ENCODE results near the gene FHAD1.

Gene FHAD1

DNA sequence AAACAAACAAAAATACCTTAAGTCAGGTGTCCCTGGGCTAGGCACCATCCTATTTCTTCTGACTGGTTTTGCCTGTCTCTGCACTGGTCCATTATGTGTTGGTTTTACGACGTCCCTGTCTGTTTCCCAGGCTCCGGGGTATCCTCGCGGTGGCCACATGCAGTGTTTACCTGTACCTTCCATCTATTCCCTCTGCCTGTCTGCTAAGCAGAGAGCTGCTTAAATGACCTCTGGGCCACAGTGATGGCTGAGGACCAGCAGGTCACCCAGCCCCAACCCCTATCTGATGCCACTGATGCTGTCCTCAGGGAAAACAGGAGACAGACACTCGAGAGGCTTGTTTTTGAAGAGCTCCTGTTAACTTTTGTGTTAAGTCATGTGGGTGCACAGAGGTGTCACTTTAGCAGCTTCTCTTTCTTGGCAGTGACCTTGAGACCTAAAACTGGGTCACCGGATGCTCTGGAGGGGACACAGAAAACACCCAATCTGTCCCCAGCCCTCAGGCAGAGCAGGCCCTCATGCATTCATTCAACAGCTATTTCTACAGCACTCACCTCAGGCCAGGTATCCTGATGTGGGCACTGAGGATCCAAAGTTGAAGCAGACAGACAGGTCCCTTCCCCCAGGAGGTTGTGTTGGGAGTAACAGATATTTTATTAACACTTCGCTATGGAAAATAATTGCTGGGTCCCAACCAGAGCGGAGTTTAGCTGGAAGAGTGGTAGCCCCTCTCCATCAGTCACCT is 158.3 kb downstream of the FHAD1 start:
- DNase-seq = no peak

DNA sequence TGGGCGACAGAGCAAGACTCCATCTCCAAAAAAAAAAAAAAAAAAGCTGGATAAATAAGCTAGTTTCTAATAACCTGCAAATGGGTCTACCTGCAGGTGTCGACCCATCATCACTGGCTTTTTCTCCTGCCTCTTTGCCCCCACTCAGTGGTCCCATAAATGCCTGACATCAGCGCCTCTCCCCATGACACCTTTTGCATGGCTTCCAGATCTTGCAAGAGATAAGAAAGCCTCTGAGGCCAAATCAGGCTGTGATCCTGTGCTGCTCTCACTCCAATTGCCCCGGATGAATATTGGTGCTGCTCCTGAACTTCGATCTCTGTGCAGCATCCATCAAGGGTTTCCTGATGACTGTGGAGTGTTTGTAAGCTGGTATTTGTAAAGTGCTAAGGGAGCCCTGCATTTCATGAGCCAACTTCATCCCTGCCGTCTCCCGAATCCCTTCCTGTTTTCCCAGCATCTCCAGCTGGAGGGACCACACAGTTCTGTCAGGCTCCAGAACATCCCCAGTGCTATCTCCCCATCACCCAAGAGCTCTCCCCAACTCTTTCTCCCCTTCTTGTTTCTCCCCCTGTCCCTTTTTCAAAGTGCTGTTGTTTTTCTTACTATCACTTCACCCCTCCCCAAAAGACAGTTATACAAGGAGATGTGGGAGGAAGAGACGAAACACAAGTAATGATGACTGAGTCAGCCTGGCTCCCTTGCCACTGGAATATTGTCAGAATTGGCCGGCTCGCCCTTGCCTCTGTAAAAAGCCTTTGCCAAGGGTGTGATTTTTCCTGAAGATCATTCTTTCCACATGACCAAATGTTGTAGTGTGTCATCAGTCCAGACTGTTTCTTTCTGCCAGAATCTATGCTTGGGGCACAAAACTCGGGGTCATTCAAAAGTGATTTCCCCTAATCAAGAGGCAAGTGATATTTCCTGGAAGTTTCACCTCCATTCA is 159.9 kb downstream of the FHAD1 start:
- DNase-seq = no peak

DNA sequence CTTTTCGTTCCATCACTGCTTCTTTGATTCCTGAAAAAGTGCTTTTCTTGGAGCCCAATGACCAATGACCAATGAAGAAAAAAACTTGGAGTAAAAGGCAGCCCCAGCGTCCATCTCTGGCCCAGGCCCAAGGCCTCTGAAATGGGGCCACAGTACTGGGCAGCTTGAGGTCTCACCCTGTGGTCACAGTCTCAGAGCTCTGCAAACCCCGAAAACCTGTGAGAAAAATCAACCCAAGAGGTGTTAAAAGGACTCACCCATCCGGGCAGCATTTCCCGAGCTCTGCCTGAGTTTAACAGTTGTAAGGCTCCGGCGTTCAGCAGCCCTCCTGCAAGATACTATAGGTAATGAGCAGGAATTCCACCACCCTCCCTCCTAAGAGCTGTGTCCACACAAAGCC is 160.6 kb downstream of the FHAD1 start:
- no peak for DNase-seq

DNA sequence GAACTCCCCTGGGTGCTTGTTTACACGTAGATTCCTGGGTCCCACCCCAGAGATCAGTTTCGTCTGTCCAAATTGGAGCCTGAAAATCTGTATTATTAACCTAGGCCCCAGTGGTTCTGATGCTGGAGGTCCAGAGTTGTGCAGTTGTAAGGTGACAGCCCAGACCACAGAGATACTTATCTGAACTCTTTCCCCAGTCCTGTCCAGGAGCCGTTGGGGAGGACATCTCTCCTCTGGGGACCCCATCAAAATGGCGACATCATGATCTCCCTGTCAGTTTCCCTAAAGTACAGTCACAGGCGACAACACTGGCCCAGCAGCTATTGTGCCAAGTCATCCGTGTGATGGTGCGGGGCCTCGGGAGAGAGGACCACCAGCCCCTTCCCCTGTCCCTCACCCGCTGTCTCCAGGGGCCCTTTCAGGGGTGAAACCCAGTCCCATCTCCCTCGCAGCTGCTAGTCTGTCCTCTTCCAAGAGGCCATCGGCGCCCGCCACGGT is 161.9 kb downstream of the FHAD1 start:
- no peak for DNase-seq

DNA sequence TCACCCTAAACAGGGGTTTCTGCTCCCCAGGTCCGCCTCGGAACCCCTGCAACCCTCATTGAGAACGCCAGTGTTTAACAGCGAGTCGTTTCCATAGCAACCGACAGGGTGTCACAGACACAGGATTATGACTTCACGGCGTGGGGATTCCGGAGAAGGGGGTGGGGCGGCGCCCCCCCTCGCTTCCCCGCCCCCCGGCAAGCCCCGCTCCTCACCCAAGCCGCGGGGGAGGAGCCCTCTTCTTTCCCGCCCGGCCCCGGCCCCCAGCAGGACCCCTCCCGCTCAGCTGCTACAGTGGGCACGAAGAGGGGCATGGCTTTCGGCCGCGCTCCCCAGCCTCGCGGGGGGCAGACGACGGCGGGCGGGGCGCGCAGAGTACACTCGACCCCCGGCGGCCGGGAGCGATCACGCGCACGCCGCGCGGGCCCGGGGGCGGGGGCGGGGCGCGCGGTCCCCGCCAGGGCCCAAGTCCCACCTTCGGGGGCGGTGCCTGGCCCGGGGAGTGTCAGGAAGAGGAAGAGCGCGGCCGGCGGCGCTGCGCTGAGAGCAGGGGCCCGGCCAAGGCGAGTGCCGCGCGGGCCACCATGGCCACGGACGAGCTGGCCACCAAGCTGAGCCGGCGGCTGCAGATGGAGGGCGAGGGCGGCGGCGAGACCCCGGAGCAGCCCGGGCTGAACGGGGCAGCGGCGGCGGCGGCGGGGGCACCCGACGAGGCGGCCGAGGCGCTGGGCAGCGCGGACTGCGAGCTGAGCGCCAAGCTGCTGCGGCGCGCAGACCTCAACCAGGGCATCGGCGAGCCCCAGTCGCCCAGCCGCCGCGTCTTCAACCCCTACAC is 162.6 kb downstream of the FHAD1 start, which contains the start of gene EFHD2:
Gene EFHD2, plus strand, starts transcription at position 501 of the 835 bp plus-strand sequence. Its CDS starts 84 bp downstream, at position 585.
- DNase-seq = peak; percentile 96

DNA sequence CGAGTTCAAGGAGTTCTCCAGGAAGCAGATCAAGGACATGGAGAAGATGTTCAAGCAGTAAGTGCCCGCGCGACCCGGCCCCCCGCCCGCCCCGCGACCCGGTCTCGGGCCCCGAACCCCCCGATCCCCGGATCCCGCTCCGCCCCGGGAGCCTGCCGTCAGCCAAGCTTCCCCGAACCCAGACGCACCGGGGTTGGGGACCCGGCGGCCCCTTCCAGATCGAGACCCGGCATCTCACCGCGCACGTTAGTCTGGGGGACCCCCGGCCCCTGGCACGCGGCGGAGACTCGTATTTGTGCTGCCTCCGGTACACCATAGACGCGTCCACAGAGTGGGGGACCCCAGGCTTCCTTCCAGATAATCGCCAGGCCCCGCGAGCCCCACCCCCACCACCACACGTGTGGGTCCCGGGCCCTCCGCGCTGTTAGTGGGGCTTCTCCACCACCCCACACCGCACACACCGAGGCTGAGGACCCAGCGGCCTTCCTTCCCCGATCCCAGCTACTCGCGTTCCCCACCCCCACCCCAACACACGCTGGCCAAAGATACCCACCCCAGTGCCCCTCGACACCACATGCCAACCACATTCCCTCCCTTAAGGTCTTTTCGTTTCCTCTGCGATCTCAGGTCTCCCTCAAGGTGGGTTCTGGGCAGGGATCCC is 163.3 kb downstream of the FHAD1 start:
- DNase-seq = peak; percentile 35

DNA sequence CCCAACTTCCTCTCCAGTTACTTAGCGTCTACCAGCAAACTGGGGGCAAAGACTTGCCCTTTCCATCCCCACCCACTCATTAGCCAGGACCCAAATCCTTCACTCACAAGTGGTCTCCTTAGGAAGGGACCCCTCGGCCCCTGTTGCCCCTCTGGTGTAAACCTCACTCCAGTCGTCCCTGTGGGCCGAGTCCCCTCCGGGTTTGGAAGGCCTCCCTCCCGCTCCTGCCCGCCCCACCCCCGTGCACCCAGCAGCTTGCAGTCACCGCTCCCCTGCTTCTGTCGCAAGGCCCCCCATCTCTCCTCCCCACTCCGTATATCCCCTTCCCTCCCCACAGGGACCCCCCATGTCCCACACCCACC is 163.8 kb downstream of the FHAD1 start:
- DNase-seq = no peak

DNA sequence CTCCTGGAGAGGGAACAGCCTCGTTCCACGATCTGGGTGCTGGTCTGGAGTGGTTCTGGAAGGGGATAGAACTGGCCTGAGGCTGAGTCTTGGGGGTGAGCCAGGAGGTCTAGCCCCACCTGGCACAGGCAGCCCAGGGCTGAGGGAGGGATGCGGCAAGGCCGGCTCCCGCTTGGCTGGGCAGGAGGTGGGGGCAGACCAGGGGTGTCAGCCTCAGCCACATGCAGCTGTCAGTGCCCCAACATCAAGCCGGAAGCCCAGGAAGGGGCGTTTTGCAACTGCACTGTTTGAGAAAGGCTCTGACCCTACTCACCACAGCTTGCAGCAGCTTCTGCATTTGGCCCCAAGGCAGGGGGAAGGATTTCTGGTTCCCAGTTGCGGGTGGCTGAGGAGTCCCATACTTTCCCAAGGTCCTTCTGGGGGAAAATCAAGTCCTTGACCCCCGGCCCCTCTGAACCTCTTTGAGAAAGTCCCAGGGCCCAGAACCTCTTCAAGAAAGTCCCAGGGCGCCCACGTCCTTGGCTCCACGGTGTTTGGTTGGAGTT is 164.6 kb downstream of the FHAD1 start:
- peak; percentile 68 for DNase-seq

DNA sequence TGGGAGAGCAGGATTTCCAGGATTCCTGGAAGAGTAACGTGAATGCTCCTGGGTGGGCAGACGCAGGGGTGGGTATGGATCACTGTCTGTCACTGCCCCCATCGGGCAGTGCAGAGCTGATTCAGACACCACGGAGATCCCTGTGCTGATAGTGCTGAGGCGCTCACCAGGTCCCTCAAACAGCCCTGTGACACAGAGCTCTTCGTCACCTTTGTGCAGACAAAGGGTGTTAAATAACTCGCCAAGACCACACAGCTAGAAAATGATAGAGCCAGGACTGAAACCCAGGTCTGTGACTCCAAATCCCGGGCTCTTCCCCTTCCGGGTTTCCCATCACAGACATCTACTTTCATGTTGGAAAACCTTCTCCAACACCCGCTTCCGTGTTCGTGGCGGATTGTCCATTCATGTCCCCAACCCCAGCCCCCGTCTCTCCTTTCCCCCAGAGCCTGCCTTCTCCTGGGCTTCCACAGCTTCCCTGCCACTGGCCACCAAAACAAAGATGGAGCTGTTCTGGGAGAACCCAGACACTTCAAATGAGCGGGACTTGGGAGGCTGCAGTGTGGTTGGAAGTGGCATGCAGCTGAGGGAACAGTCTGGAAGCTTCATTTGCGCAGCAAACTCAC is 165.3 kb downstream of the FHAD1 start:
- DNase-seq = peak; percentile 66

DNA sequence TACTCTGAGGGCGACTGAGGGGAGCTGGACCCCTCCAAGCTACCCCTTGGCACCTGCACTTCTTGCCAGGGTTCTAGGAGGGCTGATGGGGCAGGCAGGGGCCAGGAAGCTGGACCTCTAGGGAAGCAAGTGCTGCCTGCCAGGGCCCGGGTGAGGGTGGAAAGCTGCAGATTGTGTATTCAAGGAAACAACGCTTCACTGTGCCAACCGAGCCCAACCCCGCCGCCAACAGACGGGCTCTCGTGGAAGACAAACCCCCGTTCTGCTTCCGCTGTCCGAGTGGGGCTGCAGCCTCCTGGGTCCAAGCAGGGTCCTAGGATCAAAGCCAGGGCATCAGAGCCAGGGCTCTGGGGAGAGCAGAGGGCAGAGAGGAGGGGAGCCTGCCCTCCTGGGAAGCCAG is 165.8 kb downstream of the FHAD1 start:
- peak; percentile 1 for DNase-seq

DNA sequence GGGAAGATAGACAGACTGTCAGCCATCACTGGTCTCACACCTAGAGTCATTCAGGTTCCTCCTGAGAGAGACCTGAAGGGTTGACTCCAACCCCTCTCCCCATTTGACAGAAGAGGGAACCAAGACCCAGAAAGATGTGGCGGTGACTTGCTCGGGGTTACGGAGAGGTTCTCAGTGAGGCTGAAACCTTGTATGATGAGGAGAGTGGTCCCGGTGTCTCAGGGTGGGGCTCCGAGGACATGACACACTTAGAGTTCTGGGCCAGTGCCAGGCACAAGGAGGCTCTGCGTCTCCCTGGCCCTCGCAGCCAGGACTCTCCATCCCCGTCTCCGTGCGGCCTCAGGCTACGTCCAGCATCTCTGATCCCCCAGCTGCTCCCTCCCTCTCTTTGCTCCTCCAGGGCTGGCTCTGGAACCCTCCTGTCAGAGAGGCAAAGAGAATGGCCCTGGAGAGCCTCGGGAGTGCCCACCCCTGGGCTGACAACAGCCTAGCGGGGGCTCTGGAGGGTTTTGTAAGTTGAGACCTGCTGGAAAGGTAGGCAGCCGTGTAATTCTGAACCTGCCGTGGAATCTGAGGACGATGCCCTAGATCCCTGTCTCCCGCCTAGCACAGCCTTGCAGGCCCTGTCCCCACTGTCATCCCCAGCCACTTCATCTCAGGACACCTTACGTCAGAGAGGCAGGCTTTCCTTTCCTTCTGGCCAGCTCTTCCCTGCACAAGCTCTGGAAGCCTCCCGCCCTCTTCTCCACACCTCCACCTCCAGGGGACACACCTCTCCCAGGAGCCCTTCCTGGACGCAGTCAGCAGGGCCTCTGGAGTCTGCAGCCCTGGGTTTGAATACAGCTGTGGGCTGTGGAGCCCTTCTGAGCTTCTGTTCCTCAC is 166.8 kb downstream of the FHAD1 start:
- DNase-seq = peak; percentile 1

DNA sequence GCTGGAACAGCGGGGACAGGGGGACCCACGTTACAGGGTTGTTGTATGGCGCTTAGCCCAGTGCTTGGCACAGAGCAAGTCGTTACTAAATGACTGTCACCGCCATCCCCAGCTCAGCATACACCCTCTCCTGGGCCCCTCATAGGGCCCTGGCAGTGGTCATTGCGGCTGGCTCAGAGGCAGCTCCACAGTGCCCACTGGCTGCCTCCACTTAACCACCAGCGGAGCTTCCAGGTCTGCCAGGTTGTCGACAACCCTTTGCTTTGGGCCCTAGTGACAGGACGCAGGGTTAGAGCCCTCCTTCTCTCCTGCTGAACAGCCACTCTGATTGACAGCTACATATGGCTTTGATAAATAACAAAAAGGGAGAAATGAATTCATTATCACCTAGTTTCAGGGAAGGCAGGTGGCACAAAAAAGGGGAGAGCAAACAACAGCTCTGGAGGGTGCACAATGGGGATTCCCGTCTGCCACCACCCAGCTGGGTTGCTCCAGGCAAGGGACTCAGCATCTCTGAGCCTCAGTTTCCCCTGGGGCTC is 167.5 kb downstream of the FHAD1 start:
- peak; percentile 2 for DNase-seq

DNA sequence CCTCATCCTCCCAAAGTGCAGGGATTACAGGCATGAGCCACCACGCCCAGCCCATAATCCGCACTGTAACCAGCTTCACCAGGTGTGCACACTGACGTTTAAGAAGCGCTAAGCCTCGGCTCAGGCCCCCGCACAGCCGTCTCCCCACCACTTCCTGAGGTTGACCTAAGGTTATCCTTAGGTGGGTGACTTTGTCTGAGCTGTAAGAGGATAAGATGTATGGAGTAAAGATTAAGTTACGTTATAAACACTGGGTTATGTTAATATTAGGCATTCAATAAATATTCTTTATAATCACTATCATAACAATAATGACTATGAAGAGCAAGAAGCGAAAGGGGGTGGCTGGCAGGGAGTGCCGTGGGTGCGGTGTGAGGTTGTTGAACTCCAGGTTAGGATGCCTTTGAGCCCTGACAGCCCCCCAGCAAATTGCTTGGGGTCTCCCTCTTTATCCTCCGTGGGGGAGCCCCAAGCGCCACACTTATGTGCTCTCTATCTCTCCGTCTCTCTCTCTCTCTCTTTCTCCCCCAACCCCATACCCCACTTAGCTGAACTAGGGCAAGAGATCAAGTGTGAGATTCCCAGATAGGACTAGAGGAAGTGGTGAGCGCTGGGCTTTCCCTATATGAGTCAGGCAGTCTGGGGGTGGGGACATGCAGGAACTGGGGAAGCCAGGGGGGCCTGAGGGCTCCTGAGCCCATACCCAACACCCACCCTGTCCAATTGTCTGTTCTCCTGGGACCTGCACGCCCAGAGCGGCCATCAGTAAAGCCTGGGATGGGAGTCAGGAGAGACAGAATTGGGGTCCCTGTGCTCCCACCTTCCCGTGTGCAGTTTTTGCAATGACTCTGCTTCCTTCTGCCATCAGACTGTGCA is 170.3 kb downstream of the FHAD1 start:
- peak; percentile 81 for DNase-seq

DNA sequence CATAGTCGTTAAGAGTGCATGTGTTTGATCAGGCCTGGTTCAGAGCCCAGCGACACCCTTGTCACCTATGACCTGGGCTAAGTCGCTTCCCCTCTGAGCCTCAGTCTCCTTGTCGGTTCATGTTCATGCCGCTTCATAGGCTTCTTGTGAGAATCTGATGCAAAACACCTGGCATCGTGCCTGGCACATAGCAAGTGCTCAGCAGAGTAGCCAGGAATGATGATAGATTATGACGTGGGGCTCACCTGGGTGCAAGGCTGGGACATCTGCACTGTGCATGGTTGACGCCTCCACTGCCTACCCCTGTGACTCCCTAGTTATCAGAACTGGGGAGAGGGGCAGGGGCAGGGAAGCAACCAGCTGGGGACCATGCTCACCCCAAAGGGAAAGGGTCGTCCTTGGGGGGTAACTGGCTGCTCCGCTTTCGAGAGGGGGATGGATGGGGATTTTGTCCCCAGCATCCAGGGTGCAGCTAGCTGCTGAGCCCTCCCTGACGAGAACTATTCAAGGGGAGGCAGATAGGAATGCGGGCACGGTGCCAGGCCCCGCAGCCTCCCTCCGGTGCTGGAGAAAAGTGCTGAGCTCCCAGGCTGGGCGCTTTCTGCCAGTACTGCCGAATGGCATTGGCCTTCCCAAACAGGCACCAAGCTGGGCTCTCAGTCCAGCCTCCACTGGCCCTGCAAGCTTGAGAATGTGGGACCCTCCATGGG is 171.9 kb downstream of the FHAD1 start:
- peak; percentile 6 for DNase-seq

DNA sequence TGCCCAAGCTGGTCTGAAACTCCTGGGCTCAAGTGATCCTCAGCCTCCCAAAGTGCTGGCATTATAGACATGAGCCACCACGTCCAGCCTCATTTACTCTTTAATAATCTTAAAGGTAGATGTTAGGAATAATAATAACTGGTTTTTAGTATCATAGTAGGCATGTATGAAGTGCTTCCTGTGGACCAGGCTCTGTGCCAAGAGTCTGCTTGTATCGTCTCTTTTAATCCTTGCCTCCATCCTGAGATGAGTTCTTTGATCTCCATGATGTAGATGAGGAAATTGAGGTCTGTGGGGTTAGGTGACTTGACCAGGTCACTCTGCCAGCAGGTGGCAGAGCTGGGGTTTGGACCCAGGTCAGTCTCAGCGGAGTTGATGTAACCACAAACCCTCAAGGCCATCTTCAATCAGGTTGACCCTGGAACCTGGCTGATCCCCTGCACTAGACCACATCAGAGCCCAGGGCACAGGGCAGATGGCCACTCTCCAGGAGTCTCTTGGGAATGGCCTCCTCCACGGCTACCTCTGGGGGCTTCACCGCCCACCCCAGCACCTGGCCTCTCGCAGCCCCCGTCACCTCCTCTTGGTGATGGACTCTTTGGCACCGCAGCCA is 173.9 kb downstream of the FHAD1 start:
- no peak for DNase-seq

DNA sequence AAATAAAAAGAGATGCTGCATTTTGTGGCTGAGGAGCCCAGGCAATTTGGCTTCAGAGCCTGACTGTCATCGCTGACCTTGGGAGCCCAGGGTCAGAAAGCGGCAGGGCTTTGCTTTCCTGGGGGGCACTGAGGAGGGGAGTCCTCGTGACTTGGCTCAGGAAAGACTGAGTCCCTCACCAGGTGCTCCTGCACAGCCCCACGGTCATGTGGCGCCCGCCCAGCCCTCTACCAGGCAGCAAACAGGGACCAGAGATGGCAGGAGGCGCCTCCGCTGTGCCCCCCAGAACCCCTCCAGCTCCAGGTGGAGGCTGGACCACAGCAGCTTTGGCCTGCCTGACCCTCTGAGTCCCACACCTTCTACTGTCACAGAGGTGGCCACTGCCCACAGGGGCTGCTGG is 175.8 kb downstream of the FHAD1 start:
- no peak for DNase-seq

DNA sequence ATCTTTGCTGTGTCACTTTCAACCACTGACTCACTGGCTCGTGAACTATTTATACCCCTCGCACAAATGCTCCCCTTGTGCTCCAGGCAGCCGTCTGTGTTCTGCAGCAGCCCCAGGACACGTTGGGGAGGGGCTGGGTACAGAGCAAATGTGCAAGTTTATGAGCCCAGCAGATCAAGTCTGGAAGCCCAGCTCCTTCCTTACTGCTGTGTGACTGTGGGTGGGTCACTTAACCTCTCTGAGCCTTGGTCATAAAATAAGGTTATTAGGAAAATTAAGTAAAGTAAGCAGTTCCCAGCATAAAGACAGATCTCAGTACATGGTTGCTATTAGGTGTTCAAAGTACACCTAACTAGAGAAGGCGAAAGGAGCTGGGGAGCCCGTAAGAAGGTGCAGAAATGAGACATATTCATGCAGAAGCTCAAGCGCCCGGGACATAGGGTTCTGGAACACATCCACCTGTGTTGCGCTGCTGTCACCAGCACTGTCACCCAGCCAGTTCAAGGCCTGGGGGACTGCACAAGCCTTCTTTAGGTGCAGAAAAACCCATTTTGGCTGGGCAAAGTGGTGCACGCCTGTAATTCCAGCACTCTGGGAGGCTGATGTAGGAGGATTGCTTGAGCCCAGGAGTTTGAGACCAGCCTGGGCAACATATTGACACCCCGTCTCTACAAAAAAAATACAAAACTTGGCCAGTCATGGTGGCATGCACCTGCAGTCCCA is 176.5 kb downstream of the FHAD1 start:
- DNase-seq = no peak
